NCI-H1048 (cell line): ENCODE measurements around the gene LCN2.

Source experiments
- DNase-seq: peaks from one replicate; lab custom pipeline; 2025; lab: John Stamatoyannopoulos, UW

LCN2 gene

GRCh38 chr9:128150594-128151308 lies 1.5 kb downstream of the LCN2 start:
- DNase-seq: no peak

GRCh38 chr9:128151309-128152132 lies 2.3 kb downstream of the LCN2 start:
- DNase-seq: no peak

- no peak for DNase-seq
Observed at GRCh38 chr9:128152133-128153059, 3.1 kb downstream of the LCN2 start.

GRCh38 chr9:128153060-128153946 lies 4.0 kb downstream of the LCN2 start:
- no peak for DNase-seq

GRCh38 chr9:128153947-128154695 lies 4.9 kb downstream of the LCN2 start:
- no peak for DNase-seq

GRCh38 chr9:128155736-128156500 lies 6.7 kb downstream of the LCN2 start:
- no peak for DNase-seq

GRCh38 chr9:128159522-128159783 lies 10.2 kb downstream of the LCN2 start:
- no peak for DNase-seq

GRCh38 chr9:128159784-128160602 lies 10.7 kb downstream of the LCN2 start, which contains the start of gene BBLN:
Gene BBLN (plus strand): TSS chr9:128160265. CDS start chr9:128160408, 143 bp downstream.
- peak; percentile 80 for DNase-seq

- DNase-seq: no peak
Observed at GRCh38 chr9:128160603-128160987, 11.3 kb downstream of the LCN2 start.

GRCh38 chr9:128161215-128161902 lies 12.1 kb downstream of the LCN2 start:
- no peak for DNase-seq

GRCh38 chr9:128162215-128163026 lies 13.2 kb downstream of the LCN2 start:
- no peak for DNase-seq

GRCh38 chr9:128163027-128163515 lies 13.8 kb downstream of the LCN2 start:
- DNase-seq: no peak

GRCh38 chr9:128163523-128164306 lies 14.5 kb downstream of the LCN2 start:
- DNase-seq: no peak

- DNase-seq: no peak
Observed at GRCh38 chr9:128164307-128164885, 15.1 kb downstream of the LCN2 start.

GRCh38 chr9:128166169-128166568 lies 16.9 kb downstream of the LCN2 start:
- DNase-seq: no peak

- DNase-seq: no peak
Observed at GRCh38 chr9:128167209-128167608, 18.0 kb downstream of the LCN2 start.
